WERI-Rb-1 (cell line): ENCODE measurements around the gene UBE2R2.
"Not testable (repeated sequence)": the region's sequence is repeated elsewhere in the genome, so short reads cannot be mapped to it uniquely, and the experiment has no call there.

Experiments
- DNase-seq: peaks from one replicate; pipeline ENCODE4 v3.0.0-alpha.2; 2020
- H3K27ac ChIP-seq: fragments of 250-450 bp; sonication (Bioruptor Pico); 2 replicates; pipeline ENCODE4 v1.5.1; 2020; ENCODE audit warnings: mild to moderate bottlenecking, moderate library complexity
- H3K27me3 ChIP-seq: fragments of 250-450 bp; sonication (Bioruptor Pico); 2 replicates; pipeline ENCODE4 v1.5.1; 2021; ENCODE audit warnings: mild to moderate bottlenecking, low read depth, moderate library complexity; ENCODE audit not compliant: insufficient read depth, severe bottlenecking
- H3K36me3 ChIP-seq: fragments of 250-450 bp; sonication (Bioruptor Pico); 2 replicates; pipeline ENCODE4 v1.5.1; 2020; ENCODE audit warnings: mild to moderate bottlenecking, moderate library complexity
- H3K4me3 ChIP-seq: 2 replicates; pipeline ENCODE4 v1.5.1; 2011; ENCODE audit warnings: low read depth, mild to moderate bottlenecking, control low read depth, low read length
- H3K9me3 ChIP-seq: fragments of 250-450 bp; sonication (Bioruptor Pico); 2 replicates; pipeline ENCODE4 v1.5.1; 2021; ENCODE audit warnings: mild to moderate bottlenecking, moderate library complexity; ENCODE audit not compliant: severe bottlenecking
- CTCF ChIP-seq: IDR thresholded peaks from 2 replicates; pipeline ENCODE4 v1.5.1; 2011; ENCODE audit warnings: low read depth, mild to moderate bottlenecking, control low read depth, inconsistent platforms, low read length

Gene UBE2R2

GRCh38 chr9:33952066-33952465 lies 135.1 kb downstream of the UBE2R2 start:
- no peak for DNase-seq

GRCh38 chr9:33956544-33956943 lies 139.6 kb downstream of the UBE2R2 start:
- no peak for TF ChIP-seq CTCF
- peaks cover 47% of the 10 kb centered on the region for H3K36me3 ChIP-seq
- no peak overlapping the region for H3K27ac ChIP-seq
- no peaks in the 10 kb centered on the region for H3K27me3 ChIP-seq
- no peak for DNase-seq
- H3K4me3 ChIP-seq = no peak overlapping the region
- H3K9me3 ChIP-seq = no peaks in the 10 kb centered on the region

More at GRCh38 chr9:33952066-33952465, 135.1 kb downstream of the UBE2R2 start:
- H3K4me3 ChIP-seq = no peak overlapping the region
- H3K27ac ChIP-seq = no peak overlapping the region
- no peak for TF ChIP-seq CTCF
- peaks cover 65% of the 10 kb centered on the region for H3K36me3 ChIP-seq
- H3K9me3 ChIP-seq = no peaks in the 10 kb centered on the region
- no peaks in the 10 kb centered on the region for H3K27me3 ChIP-seq

DNA sequence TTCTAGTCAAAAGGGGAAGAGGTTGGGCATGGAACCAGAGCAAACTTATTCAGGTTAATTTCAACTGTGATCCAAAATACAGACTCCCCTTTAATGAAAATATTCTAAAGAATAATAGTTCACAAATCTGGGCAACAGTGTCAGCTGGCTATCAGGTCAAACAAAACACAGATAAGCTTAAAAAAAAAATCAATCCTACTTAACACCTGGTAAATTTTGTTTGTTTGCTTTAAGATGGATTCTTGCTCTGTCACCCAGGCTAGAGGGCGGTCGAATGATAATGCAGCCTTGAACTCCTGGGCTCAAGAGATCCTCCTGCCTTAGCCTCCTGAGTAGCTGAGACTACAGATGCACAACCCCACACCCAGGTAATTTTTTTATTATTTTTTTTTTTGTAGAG lies 142.8 kb downstream of the UBE2R2 start:
- Histone ChIP-seq H3K9me3 (no peaks in the 10 kb centered on the region), H3K36me3 (peaks cover 27% of the 10 kb centered on the region), H3K4me3 (no peak overlapping the region), H3K27me3 (no peaks in the 10 kb centered on the region), H3K27ac (no peak overlapping the region)
- no peak for TF ChIP-seq CTCF
- DNase-seq = no peak

- H3K4me3 ChIP-seq, H3K27ac ChIP-seq, H3K27me3 ChIP-seq, DNase-seq, H3K9me3 ChIP-seq: not testable (repeated sequence)
- H3K36me3 ChIP-seq = peaks cover 15% of the 10 kb centered on the region
Measured at GRCh38 chr9:33962468-33962867, 145.5 kb downstream of the UBE2R2 start.

- no peak overlapping the region for H3K4me3 ChIP-seq
- no peak for DNase-seq
- no peaks in the 10 kb centered on the region for H3K9me3 ChIP-seq
- H3K27ac ChIP-seq = no peak overlapping the region
- H3K27me3 ChIP-seq = no peaks in the 10 kb centered on the region
- no peak for TF ChIP-seq CTCF
- H3K36me3 ChIP-seq = peaks cover 17% of the 10 kb centered on the region
Measured at GRCh38 chr9:33964086-33964768, 147.3 kb downstream of the UBE2R2 start.
